Measurements from ENCODE around the gene DPP6.
"Not testable (repeated sequence)": the region's sequence is repeated elsewhere in the genome, so short reads cannot be mapped to it uniquely, and the experiment has no call there.

DNA sequence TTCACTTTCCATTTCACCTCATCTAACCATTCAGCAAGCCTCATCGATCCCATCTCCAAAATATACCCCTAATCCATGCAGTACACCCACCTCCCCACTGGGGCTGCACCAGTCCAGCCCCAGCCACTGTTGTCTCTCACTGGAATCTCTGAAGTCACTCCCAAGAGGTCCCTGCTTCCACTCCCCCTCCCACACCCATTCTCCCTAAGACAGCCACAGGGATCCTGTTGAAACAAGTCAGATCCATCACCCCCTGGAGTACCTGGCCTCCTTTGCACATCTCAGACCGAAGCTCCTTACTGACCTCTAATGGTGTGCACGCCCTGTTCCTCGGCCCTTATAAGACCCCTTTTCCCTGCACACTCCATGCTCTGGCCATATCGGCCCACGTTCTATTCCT is 36.6 kb upstream of the DPP6 start:
- TF ChIP-seq, protein P1, sequence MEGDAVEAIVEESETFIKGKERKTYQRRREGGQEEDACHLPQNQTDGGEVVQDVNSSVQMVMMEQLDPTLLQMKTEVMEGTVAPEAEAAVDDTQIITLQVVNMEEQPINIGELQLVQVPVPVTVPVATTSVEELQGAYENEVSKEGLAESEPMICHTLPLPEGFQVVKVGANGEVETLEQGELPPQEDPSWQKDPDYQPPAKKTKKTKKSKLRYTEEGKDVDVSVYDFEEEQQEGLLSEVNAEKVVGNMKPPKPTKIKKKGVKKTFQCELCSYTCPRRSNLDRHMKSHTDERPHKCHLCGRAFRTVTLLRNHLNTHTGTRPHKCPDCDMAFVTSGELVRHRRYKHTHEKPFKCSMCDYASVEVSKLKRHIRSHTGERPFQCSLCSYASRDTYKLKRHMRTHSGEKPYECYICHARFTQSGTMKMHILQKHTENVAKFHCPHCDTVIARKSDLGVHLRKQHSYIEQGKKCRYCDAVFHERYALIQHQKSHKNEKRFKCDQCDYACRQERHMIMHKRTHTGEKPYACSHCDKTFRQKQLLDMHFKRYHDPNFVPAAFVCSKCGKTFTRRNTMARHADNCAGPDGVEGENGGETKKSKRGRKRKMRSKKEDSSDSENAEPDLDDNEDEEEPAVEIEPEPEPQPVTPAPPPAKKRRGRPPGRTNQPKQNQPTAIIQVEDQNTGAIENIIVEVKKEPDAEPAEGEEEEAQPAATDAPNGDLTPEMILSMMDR (IDR thresholded peaks at IDR 0.05; ENCODE audit: insufficient read depth, low read depth, low read length): not testable (repeated sequence)
- TF ChIP-seq EZH2 (IDR thresholded peaks at IDR 0.05; ENCODE audit: insufficient read depth, low read length): not testable (repeated sequence)
